ENCODE data around the gene FKBP1C.
"Not testable (repeated sequence)": the region's sequence is repeated elsewhere in the genome, so short reads cannot be mapped to it uniquely, and the experiment has no call there.

Gene FKBP1C

GRCh38 chr6:63197741-63198140, 13.5 kb upstream of the FKBP1C start:
- DNase-seq (ENCODE audit: low spot score), result no peak
- ChIA-PET CTCF (no interaction called here), POLR2A (ENCODE audit: low non-redundant PET) (no interaction called here)
- H3K27ac ChIP-seq, result no peak overlapping the region
- no peak for TF ChIP-seq CTCF (conservative IDR thresholded peaks at IDR 0.05; ENCODE audit: low read depth)

DNA sequence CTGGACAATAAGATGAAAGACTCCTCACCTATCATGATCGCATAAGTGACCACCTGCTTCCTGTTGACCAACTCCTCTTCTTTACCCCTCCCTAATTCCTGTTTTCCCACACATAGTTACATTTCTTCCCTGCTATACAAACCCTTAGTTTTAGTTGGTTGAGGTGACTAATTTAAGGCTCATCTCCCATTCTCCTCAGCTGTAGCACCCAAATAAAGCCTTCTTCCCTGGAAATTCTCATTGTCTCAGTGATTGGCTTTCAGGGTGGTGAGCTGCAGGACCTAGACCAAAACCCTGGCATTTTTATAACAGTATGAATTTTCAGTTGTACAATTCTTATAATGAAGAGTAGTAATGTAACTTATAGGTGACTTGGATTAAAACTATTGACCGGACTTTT, 2.1 kb downstream of the FKBP1C start:
- no peak for DNase-seq (ENCODE audit: low spot score)
- ChIA-PET CTCF (no interaction called here), POLR2A (ENCODE audit: low non-redundant PET) (no interaction called here)
- H3K27ac ChIP-seq, result no peak overlapping the region
- TF ChIP-seq CTCF (conservative IDR thresholded peaks at IDR 0.05; ENCODE audit: low read depth), result no peak

GRCh38 chr6:63214816-63215215, 3.5 kb downstream of the FKBP1C start:
- no peak for TF ChIP-seq CTCF (conservative IDR thresholded peaks at IDR 0.05; ENCODE audit: low read depth)
- no peak overlapping the region for H3K27ac ChIP-seq
- POLR2A ChIA-PET (ENCODE audit: low non-redundant PET), result no interaction called here
- CTCF ChIA-PET, result no interaction called here
- no peak for DNase-seq (ENCODE audit: low spot score)

DNA sequence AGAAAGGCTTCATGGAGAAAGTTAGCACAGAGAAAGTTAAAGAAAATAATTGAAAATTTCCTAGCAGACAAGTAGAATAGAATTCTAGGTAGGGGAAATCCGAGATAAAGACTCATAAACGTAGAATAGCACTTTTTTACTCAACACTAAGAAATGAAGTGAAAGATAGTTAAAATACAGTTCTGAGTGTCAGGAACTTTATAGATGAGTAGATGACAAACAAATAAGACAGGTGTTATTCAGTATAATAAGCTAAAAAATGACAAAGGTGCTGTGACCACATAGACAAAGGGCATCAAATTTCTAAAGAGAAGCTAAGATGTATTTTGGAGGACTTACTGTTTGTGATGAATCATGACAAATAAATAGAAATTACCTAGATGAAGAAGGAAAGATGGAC, 12.9 kb downstream of the FKBP1C start:
- DNase-seq (ENCODE audit: low spot score), result no peak
- ChIA-PET POLR2A (ENCODE audit: low non-redundant PET) (no interaction called here), CTCF (no interaction called here)
- no peak overlapping the region for H3K27ac ChIP-seq
- no peak for TF ChIP-seq CTCF (conservative IDR thresholded peaks at IDR 0.05; ENCODE audit: low read depth)

DNA sequence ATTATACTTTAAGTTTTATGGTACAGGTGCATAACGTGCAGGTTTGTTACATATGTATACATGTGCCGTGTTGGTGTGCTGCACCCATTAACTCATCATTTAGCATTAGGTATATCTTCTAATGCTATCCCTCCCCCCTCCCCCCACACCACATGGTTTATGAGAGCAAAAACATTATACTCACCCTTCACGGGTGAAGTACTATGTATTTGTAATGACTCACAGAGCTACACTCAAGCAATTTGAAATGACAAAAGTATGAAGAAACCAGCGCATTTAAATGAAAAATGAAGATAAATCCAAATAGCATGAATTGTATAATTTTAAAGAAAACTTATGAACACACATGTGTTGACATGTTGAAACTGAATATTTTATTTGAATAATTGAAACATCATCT, 14.7 kb downstream of the FKBP1C start:
- CTCF ChIA-PET, result interaction anchor here (0.6 kb wide), 2 partner anchors 1083 to 1417 kb away, joined by 3 to 6 read pairs; no protein-coding TSS in a partner anchor

DNA sequence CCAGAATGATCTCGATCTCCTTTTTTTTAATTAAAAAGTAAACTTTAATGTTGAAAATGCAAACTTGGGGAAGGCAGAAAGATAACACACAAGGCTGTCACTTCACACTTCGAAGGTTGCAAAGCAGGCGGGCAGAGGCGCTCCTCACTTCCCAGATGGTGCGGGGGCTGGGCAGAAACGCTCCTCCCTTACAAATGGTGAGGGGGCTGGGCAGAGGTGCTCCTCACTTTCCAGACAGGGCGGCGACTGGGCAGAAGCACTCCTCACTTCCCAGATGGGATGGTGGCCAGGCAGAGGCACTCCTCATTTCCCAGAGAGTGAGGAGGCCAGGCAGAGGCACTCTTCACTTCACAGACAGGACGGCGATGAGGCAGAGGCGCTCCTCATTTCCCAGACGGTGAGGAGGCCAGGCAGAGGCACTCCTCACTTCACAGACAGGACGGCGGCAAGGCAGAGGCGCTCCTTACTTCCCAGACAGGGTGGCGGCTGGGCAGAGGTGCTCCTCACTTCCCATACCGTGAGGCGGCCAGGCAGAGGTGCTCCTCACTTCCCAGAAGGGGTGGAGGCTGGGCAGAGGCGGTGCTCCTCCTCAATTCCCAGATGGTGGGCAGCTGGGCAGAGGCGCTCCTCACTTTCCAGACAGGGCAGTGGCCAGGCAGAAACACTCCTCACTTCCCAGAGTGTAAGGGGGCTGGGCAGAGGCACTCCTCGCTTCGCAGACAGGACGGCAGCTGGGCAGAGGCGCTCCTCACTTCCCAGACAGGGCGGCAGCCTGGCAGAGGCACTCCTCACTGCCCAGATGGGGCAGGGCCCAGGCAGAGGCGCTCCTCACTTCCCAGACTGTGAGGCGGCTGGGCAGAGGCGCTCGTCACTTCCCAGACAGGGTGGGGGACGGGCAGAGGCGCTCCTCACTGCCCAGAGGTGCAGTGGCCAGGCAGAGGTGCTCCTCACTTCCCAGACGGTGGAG, 16.9 kb downstream of the FKBP1C start:
- H3K27ac ChIP-seq; POLR2A ChIA-PET (ENCODE audit: low non-redundant PET); DNase-seq (ENCODE audit: low spot score): not testable (repeated sequence)
- CTCF ChIA-PET, result interaction anchor here (0.7 kb wide), 1 partner anchor 31 kb away, joined by 3 read pairs; no protein-coding TSS in a partner anchor

More for the DNA sequence above, 14.7 kb downstream of the FKBP1C start:
- peak; percentile 3 for DNase-seq (ENCODE audit: low spot score)
- H3K27ac ChIP-seq; POLR2A ChIA-PET (ENCODE audit: low non-redundant PET): not testable (repeated sequence)

GRCh38 chr6:63230027-63230426, 18.8 kb downstream of the FKBP1C start:
- POLR2A ChIA-PET (ENCODE audit: low non-redundant PET); CTCF ChIA-PET; H3K27ac ChIP-seq; DNase-seq (ENCODE audit: low spot score): not testable (repeated sequence)

- CTCF ChIA-PET; DNase-seq (ENCODE audit: low spot score); H3K27ac ChIP-seq; POLR2A ChIA-PET (ENCODE audit: low non-redundant PET): not testable (repeated sequence)
Measured at GRCh38 chr6:63230511-63230910, 19.2 kb downstream of the FKBP1C start.

All from RWPE1 (cell line).